GM20431 (cell line): ENCODE results near the gene P2RY12.
"Not testable (repeated sequence)": the region's sequence is repeated elsewhere in the genome, so short reads cannot be mapped to it uniquely, and the experiment has no call there.

Experiments
- in situ Hi-C: fragments of 300-500 bp; cut with MseI, MboI; formaldehyde crosslinking; loops from one replicate; pipeline ENCODE4 v1.15.0; 2020; ENCODE audit warnings: low sequenced_read_pairs; ENCODE audit not compliant: unreplicated experiment

P2RY12 gene

GRCh38 chr3:151394611-151395010, 10.1 kb upstream of the P2RY12 start:
- in situ Hi-C loops, result no loop called here

- in situ Hi-C loops, result no loop called here
Measured at GRCh38 chr3:151393941-151394340, 9.4 kb upstream of the P2RY12 start.

- in situ Hi-C loops, result no loop called here
Measured at GRCh38 chr3:151393146-151393830, 8.7 kb upstream of the P2RY12 start.

DNA sequence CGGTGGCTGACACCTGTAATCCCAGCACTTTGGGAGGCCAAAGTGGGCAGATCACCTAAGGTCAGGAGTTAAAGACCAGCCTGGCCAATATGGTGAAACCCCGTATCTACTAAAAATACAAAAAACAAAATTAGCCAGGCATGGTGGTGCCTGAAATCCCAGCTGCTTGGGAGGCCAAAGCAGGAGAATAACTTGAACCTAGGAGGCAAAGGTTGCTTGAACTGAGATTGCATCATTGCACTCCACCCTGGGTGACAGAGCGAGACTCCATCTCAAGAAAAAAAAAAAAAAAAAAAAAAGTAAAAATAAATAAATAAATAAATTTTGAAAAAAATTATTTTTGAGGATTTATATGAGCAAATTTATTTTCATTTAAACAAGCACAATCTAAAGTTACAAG, 7.6 kb upstream of the P2RY12 start:
- in situ Hi-C loops, result not testable (repeated sequence)

GRCh38 chr3:151391720-151392119, 7.2 kb upstream of the P2RY12 start:
- in situ Hi-C loops, result no loop called here

DNA sequence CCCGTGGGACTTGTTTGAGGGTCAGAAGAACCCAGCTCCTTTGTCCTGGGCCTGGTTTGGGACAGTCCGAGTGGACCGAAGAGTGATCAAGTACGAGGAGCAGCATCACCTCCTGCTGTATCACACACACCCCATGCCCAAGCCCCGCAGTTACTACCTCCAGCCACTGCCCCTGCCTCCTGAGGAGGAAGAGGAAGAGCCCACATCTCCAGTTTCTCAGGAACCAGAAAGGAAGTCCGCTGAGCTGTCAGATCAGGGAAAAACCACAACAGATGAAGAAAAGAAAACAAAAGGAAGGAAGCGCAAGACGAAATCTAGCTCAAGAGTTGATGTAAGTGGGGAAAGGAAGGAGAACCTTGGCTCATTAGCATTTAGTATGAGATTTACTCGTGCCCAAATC, 3.3 kb upstream of the P2RY12 start:
- in situ Hi-C loops, result no loop called here

DNA sequence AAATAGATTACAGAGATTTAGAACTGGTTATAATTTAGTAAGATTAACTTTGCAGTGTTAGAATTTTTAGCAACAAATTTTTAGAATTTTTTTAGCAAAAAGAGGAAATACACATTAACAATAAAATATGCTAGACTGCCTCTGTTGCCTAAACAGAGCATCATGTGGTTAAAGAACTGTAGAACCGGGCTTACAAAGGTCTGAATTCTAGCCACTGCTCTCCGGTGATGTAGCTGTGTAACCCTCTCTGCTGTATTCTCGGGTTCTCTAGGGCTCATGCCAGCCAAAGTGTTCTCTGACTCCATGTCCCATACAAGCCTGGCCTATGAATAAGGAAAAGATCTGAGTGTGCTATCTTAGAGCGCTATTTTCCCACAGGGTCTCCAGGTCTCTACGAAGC, 2.9 kb upstream of the P2RY12 start:
- in situ Hi-C loops, result no loop called here

DNA sequence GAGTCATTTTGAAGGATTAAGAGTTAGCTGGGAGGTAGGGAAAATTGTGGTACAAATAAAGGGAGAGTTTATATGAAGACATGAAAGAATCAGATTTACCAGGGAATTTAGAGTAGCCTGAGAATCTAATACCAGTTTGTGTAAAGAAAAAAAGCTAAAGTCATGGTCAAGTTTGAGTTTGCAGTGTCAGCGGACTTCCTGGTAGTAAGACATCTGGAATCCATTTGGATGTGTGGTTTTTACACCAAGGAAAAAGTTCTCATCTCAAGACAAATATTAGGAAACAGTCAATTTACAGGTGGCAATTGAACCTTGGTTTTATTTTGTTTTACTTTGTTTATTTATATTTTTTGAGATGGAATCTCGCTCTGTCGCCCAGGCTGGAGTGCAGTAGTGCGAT, 1.5 kb upstream of the P2RY12 start:
- in situ Hi-C loops, result no loop called here

- in situ Hi-C loops, result no loop called here
Measured at GRCh38 chr3:151383956-151384355, 597 bp downstream of the P2RY12 start.

- in situ Hi-C loops, result no loop called here
Measured at GRCh38 chr3:151383111-151383510, 1.4 kb downstream of the P2RY12 start.

DNA sequence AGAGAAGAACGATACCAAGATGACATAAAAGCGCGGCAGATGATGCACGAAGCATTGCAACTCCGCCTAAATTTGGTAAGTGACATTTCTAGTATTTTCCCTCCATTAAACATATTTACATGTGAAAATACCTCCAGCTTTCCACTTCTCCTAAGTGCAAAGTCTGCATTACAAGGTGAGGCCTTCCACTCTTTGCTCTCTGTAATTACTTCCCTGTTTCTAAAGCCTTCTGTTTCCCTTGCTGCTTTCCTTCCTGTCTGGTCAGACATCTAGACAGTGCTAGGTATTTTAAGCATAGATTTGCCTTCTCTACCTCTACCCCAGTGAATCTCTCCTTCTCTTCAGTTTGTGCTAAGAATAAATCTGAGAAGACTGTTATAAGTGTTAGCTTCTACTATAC, 1.9 kb downstream of the P2RY12 start:
- in situ Hi-C loops, result no loop called here

DNA sequence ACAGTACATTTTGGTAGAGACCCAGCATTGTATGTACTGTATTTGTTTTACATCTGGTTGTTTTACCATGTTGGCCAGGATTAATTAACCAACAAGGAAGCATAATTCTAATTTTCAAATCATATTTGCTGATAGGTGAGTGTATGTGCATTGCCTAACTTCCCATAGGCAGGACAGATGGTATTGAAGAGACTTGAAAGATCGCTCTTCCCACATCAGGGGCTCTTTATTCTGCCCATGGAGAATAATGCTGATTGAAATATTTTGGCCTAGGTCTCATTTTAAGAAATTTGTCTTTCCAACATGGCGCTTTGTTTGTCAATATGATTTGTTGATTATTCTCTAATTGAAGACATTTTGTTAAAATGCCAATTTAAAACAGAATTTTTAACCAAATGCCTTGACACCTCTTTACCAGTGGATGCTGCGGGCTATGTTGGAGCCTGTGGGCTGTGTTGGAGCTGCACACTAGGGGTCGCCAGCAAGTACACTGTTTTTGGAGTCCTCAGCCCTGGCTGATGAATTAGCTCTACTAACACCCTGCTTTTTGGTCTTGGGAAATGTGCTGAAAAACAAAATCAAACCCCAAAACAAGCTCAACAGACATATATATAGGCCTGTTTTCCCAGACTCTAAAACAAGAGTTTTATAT, 5.3 kb downstream of the P2RY12 start:
- in situ Hi-C loops, result no loop called here

DNA sequence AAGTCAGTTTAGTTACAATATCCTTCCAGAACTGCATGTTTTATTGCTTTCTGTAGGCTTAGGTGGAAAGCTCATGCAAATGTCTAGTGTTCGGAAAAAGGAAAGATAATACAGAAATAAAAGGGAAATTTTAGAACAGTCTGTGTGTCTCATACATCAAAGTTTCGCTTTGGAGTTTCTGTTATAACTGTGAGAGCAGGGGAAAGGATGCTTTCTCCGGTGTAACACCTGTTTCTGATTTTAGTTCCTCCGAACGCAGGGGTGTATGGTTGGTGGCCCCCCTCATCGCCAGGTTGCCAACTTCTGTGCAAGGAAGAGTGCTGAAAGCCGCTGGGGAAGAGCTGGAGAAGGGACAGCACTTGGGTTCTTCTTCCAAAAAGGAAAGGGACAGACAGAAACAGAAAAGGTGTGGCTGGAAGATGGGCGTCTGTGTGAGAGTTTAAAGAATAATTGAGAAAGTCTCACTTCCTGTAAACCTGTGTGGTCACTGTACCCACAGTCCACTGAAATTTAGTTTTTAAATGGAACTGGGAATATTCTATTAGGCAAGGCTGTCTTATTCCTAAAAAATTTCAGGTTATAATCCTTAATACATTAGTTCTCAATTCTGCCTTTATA, 6.7 kb downstream of the P2RY12 start:
- in situ Hi-C loops, result no loop called here

DNA sequence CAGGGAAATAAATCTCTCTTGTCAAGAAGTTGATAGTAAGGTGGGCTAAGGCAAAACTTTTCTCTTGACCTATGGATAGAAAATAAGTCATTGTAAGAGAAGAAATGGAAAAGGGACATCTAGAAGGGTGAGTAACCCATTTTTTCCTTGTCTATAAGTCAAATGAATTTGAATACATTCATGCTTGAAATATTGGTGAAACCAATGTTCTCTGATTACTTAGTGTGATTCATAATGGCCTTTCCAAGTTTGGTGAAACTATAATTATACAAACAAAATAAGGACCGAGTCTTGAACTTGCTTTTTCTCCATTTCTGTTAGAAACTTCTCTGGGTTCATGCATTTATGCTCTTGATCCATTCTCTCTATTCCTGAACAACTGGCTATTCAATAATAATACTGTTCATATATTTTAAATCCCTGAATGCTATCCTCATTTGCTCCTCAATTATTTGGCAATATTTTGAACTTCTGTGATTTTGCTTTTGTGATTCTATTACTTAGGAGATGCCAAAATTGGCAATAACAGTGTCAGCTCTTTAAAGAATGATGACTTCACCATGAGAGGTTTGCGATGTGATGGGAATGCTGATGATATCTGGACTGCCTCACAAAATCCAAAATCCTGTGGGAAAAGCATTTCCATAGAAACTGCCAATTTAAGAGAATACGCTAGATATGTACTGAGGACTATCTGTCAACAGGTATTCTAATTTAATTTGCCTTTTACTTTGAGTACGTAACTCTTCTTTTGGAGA, 12.3 kb downstream of the P2RY12 start:
- in situ Hi-C loops, result no loop called here

DNA sequence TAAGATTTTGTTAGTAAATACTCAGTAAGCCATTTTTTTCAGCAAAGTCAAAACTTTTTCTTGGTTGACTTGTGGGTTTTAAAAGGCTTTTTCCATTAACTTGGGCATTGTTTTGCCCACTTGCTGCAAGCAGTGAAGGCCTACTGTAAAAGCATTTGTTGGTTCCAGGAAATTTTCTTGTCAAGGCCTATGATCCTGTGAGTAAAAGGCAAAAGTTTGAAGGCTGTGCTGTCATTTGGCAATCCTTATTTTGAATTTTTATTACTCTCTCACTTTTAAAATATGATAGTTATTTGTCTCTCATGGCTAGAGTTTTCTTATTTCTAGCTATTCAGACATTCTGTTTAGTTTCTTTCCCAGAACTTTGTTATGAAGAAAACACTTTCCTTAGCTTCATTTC, 13.0 kb downstream of the P2RY12 start:
- in situ Hi-C loops, result no loop called here

DNA sequence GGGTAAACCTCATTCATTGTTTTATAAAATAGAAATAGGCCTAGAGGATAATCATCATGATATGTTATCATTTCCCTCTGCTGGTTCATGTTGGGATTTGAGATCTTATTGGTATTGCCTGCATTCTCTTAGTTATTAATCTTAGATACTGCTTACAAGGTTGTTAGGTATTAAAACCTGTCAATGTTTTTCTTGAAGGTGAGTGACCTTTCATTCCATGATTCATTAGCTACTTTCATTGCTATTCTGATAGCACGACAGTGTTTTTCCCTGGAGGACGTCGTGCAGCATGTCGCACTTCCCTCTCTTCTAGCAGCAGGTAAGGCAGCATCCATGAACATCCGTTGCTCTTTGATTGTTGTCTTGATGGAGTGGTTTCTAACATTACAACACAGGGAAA, 17.1 kb downstream of the P2RY12 start:
- in situ Hi-C loops, result no loop called here

GRCh38 chr3:151366993-151367392, 17.6 kb downstream of the P2RY12 start:
- in situ Hi-C loops, result no loop called here

- in situ Hi-C loops, result no loop called here
Measured at GRCh38 chr3:151362751-151363174, 21.8 kb downstream of the P2RY12 start.

DNA sequence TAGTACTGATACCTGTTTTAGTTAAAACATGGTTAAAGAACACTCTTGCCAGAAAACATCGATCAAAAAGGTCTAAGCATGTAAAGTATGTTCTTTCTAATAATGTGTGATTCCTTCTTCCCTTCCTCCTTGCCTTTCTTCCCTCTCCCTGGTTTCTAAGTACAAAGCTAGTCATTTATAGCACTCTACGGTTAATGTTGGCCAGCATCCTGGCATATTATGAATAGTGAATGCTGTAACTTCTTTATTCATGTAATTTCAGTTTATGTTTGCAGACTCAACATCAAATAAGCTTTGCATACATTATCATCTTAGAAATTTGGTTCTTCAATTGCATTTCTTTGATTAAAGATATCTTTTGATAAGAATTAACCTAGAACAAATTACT, 27.1 kb downstream of the P2RY12 start:
- in situ Hi-C loops, result no loop called here

DNA sequence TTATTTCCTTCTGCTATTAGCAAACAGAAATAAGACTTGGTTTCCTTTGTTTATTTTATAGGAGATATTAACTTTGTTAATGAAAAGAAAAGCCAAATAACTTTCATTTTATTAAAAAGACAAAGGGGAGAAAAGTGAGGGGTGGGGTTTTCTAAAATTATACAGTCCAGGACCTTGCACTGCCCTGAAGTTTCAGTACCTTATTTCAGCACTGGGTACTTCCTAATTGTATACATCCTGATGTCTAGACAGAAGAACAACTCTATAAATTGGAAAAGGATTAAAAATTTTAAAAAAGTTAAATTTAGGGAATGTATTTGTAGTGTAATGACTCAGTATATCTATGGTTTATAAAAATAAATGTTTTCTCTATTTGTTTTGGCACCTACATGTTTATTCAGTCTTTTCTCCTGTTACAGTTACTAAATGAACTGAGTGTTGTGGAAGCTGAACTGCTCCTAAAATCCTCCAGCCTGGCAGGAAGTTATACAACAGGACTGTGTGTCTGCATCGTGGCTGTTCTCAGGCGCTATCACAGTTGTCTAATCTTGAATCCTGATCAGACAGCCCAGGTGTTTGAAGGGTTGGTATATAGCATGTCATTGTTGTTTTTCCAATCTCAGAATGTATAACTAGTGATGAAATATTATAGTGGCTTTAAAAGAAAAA, 27.6 kb downstream of the P2RY12 start:
- in situ Hi-C loops, result no loop called here
